K562 (cell line): ENCODE results near the gene CAPN5. TPM values are rescaled to one million over a fixed set of nuclear protein-coding genes. Genes with fewer than 3 reads are reported as not detected.

Source experiments
- BCLAF1 ChIP-seq, 2 experiments: fragments of 450-650 bp in 1 of 2; IDR thresholded peaks; 2 replicates each; pipeline ENCODE4 v1.6.1; 2011 to 2017; ENCODE audit warnings: low read depth in 2 of 2, antibody characterized with exemption in 1 of 2, borderline replicate concordance in 1 of 2, low read length in 1 of 2, mild to moderate bottlenecking in 1 of 2, mixed read lengths in 1 of 2; ENCODE audit not compliant: control insufficient read depth in 1 of 2
- BRF1 ChIP-seq: IDR thresholded peaks from 3 replicates; pipeline ENCODE4 v1.6.1; 2011; ENCODE audit warnings: borderline replicate concordance, mild to moderate bottlenecking; ENCODE audit not compliant: insufficient read length; ENCODE audit errors: extremely low read depth
- MAZ ChIP-seq, 2 experiments: fragments of 450-650 bp in 1 of 2; sonication (generic) in 1 of 2; formaldehyde crosslinking; IDR thresholded peaks in 1 of 2; conservative IDR thresholded peaks in 1 of 2; 2 replicates each; pipeline versions ENCODE4 v1.4.0 to v1.5.0; 2020; ENCODE audit warnings: mild to moderate bottlenecking in 1 of 2, missing genetic modification reagents in 1 of 2
- MBD1 ChIP-seq: fragments of 250-450 bp; sonication (Bioruptor Pico); IDR thresholded peaks from 2 replicates; pipeline ENCODE4 v1.8.0; 2022; ENCODE audit warnings: inconsistent platforms
- NBN ChIP-seq: fragments of 450-650 bp; IDR thresholded peaks from 2 replicates; pipeline ENCODE4 v1.6.1; 2016; ENCODE audit warnings: low read depth, mild to moderate bottlenecking
- PTBP1 ChIP-seq: fragments of 200-400 bp; formaldehyde crosslinking; IDR thresholded peaks from 2 replicates; pipeline ENCODE4 v1.6.1; 2017; ENCODE audit warnings: low read depth, low read length
- SNRNP70 ChIP-seq: fragments of 200-400 bp; formaldehyde crosslinking; optimal IDR thresholded peaks from 2 replicates; pipeline ENCODE3; 2017; ENCODE audit warnings: low read depth, low read length
- TBL1XR1 ChIP-seq, 2 experiments: IDR thresholded peaks; 2 replicates each; pipeline ENCODE4 v1.6.1; 2012; ENCODE audit warnings: improper control_type of control experiment in 2 of 2, low read length in 2 of 2, mild to moderate bottlenecking in 1 of 2
- TCF7L2 ChIP-seq: fragments of 150-350 bp; IDR thresholded peaks from 2 replicates; pipeline ENCODE4 v1.6.1; 2016; ENCODE audit warnings: low read depth, mild to moderate bottlenecking, low read length, moderate library complexity
- ZBTB40 ChIP-seq, 2 experiments: fragments of 450-650 bp in 1 of 2; sonication (generic) in 1 of 2; formaldehyde crosslinking in 1 of 2; IDR thresholded peaks; 2 replicates each; pipeline versions ENCODE4 v1.7.1 to v1.9.0; 2016 to 2022; ENCODE audit warnings: inconsistent platforms in 1 of 2, mild to moderate bottlenecking in 1 of 2, missing genetic modification reagents in 1 of 2
- ZNF121 ChIP-seq: sonication (generic); formaldehyde crosslinking; conservative IDR thresholded peaks from 2 replicates; pipeline ENCODE4 v1.8.0; 2022; ENCODE audit warnings: missing genetic modification reagents
- ZNF134 ChIP-seq: fragments of 250-450 bp; sonication (Bioruptor Pico); conservative IDR thresholded peaks from 2 replicates; pipeline ENCODE4 v1.4.0; 2020
- polyA plus RNA-seq, 8 experiments: library from polyadenylated mRNA; depleted of rRNA in 4 of 8; stranded (reverse) in 5 of 8; unstranded in 3 of 8; fragments of >200 nt; fragmentation: Nextera tagmentation in 2 of 8; fragmentation: Illumina TruSeq in 1 of 8; extraction: Ambion mirVana in 2 of 8; extraction: Trizol in 1 of 8; gene quantifications; 2 replicates each; pipeline versions ENCODE4 v1.2.1 to v1.2.3, GENCODE V29; 2011 to 2014; ENCODE audit warnings: inconsistent platforms in 1 of 8, missing spikeins in 1 of 8
- total RNA-seq, 7 experiments: library from RNA; depleted of rRNA in 6 of 7; stranded (reverse); fragments of >200 nt in 6 of 7; fragmentation: Illumina TruSeq in 2 of 7; extraction: Trizol in 2 of 7; gene quantifications; 2 replicates each; pipeline versions ENCODE4 v1.2.1 to v1.2.3, GENCODE V29; 2011 to 2021; ENCODE audit warnings: low replicate concordance in 1 of 7

Gene CAPN5
- total and polyA plus RNA-seq, 9 of the 15 experiments (the other 6 are each of a cell fraction or from before 2014, with no cell fraction given): 0.04 to 0.44 (median 0.14) TPM; not detected in 2

GRCh38 chr11:77091146-77091940 is 24.6 kb downstream of the CAPN5 start (continued):
- TF ChIP-seq MBD1 (no peak), BCLAF1 (IDR thresholded peaks at IDR 0.05; ENCODE audit: borderline replicate concordance in 1 of 2, control insufficient read depth in 1 of 2, low read depth in 2 of 2, low read length in 1 of 2) (no peak), MAZ (CRISPR knock-in tag; conservative IDR thresholded peaks at IDR 0.05 in 1 of 2, IDR thresholded peaks at IDR 0.05 in 1 of 2) (peak in 1 of 2 experiments; percentile 66; a peak in 2 of 4 replicates), ZBTB40 (IDR thresholded peaks at IDR 0.05) (no peak), ZBTB40 (CRISPR knock-in tag; IDR thresholded peaks at IDR 0.05) (no peak), PTBP1 (no peak), BRF1 (no peak), ZNF121 (CRISPR knock-in tag) (no peak), TBL1XR1 (IDR thresholded peaks at IDR 0.05; ENCODE audit: low read length in 2 of 2) (no peak), SNRNP70 (no peak), TCF7L2 (no peak), NBN (no peak), ZNF134 (peak; percentile 75)
